Measurements from ENCODE around the gene SNPH.
"Not testable (repeated sequence)": the region's sequence is repeated elsewhere in the genome, so short reads cannot be mapped to it uniquely, and the experiment has no call there.

Gene SNPH

GRCh38 chr20:1341561-1342265 lies 75.6 kb downstream of the SNPH start:
- no peak for DNase-seq

- not testable (repeated sequence) for DNase-seq
These were observed 77.5 kb downstream of the SNPH start for GRCh38 chr20:1343446-1344124.

GRCh38 chr20:1345030-1345755 lies 79.1 kb downstream of the SNPH start:
- DNase-seq: peak; percentile 50

- DNase-seq: no peak
These were observed 79.6 kb downstream of the SNPH start for GRCh38 chr20:1345756-1346093.

GRCh38 chr20:1346315-1346969 lies 80.3 kb downstream of the SNPH start:
- no peak for DNase-seq

GRCh38 chr20:1353956-1354355 lies 87.9 kb downstream of the SNPH start:
- DNase-seq: no peak

- DNase-seq: peak; percentile 71
These were observed 92.0 kb downstream of the SNPH start for GRCh38 chr20:1357921-1358671.

Measured in activated CD8-positive, alpha-beta memory T cell treated with anti-CD3 and anti-CD28 coated beads for 24 hours (primary cell).